K562 (cell line): ENCODE results near the gene ERN1. TPM values are rescaled to one million over a fixed set of nuclear protein-coding genes. Genes with fewer than 3 reads are reported as not detected.

ENCODE experiments used
- ARID1B ChIP-seq: fragments of 450-650 bp; IDR thresholded peaks from 2 replicates; pipeline ENCODE4 v1.6.1; 2016; ENCODE audit warnings: antibody characterized with exemption, mild to moderate bottlenecking, inconsistent platforms
- DMBX1 ChIP-seq: fragments of 250-450 bp; sonication (Bioruptor Pico); IDR thresholded peaks from 2 replicates; pipeline ENCODE4 v1.8.0; 2022; ENCODE audit warnings: inconsistent platforms, mild to moderate bottlenecking, moderate library complexity, borderline replicate concordance
- FOXA1 ChIP-seq: fragments of 450-650 bp; IDR thresholded peaks from 2 replicates; pipeline ENCODE4 v1.6.1; 2016; ENCODE audit warnings: mild to moderate bottlenecking, borderline replicate concordance
- GATA2 ChIP-seq: sonication (generic); formaldehyde crosslinking; IDR thresholded peaks from 2 replicates; pipeline ENCODE4 v1.4.0; 2020; ENCODE audit warnings: mild to moderate bottlenecking, missing genetic modification reagents
- HDAC1 ChIP-seq, 2 experiments: fragments of 450-650 bp; IDR thresholded peaks; 2 replicates each; pipeline ENCODE4 v1.6.1; 2016 to 2017; ENCODE audit warnings: inconsistent platforms in 1 of 2, mild to moderate bottlenecking in 1 of 2, moderate library complexity in 1 of 2
- PTBP1 ChIP-seq: fragments of 200-400 bp; formaldehyde crosslinking; IDR thresholded peaks from 2 replicates; pipeline ENCODE4 v1.6.1; 2017; ENCODE audit warnings: low read depth, low read length
- RCOR1 ChIP-seq, 2 experiments: IDR thresholded peaks; 2 replicates each; pipeline ENCODE4 v1.6.1; 2012; ENCODE audit warnings: low read depth in 2 of 2, low read length in 2 of 2, borderline replicate concordance in 1 of 2, improper control_type of control experiment in 1 of 2
- ZBTB7A ChIP-seq: IDR thresholded peaks from 2 replicates; pipeline ENCODE4 v1.6.1; 2011; ENCODE audit warnings: low read depth, mild to moderate bottlenecking, low read length, moderate library complexity, borderline replicate concordance; ENCODE audit not compliant: control insufficient read depth
- ZMIZ1 ChIP-seq, 2 experiments: fragments of 150-350 bp in 1 of 2; IDR thresholded peaks; 2 replicates each; pipeline ENCODE4 v1.6.1; 2012 to 2016; ENCODE audit warnings: low read depth in 2 of 2, low read length in 2 of 2, mild to moderate bottlenecking in 1 of 2, moderate library complexity in 1 of 2
- ZNF318 ChIP-seq, 2 experiments: fragments of 450-650 bp; IDR thresholded peaks; 2 replicates each; pipeline ENCODE4 v1.6.1; 2016; ENCODE audit warnings: mild to moderate bottlenecking in 2 of 2, borderline replicate concordance in 1 of 2, low read depth in 1 of 2, moderate library complexity in 1 of 2
- ZNF75A ChIP-seq: fragments of 450-650 bp; formaldehyde crosslinking; IDR thresholded peaks from 2 replicates; pipeline ENCODE4 v1.4.0; 2020; ENCODE audit warnings: mild to moderate bottlenecking
- polyA plus RNA-seq, 8 experiments: library from polyadenylated mRNA; depleted of rRNA in 4 of 8; stranded (reverse) in 5 of 8; unstranded in 3 of 8; fragments of >200 nt; fragmentation: Nextera tagmentation in 2 of 8; fragmentation: Illumina TruSeq in 1 of 8; extraction: Ambion mirVana in 2 of 8; extraction: Trizol in 1 of 8; gene quantifications; 2 replicates each; pipeline versions ENCODE4 v1.2.1 to v1.2.3, GENCODE V29; 2011 to 2014; ENCODE audit warnings: inconsistent platforms in 1 of 8, missing spikeins in 1 of 8
- total RNA-seq, 7 experiments: library from RNA; depleted of rRNA in 6 of 7; stranded (reverse); fragments of >200 nt in 6 of 7; fragmentation: Illumina TruSeq in 2 of 7; extraction: Trizol in 2 of 7; gene quantifications; 2 replicates each; pipeline versions ENCODE4 v1.2.1 to v1.2.3, GENCODE V29; 2011 to 2021; ENCODE audit warnings: low replicate concordance in 1 of 7
- TF ChIP-seq, protein P1 (sequence below): sonication (generic); formaldehyde crosslinking; IDR thresholded peaks from 2 replicates; pipeline ENCODE4 v1.8.1; 2022; ENCODE audit warnings: missing genetic modification reagents

The ERN1 gene
- total and polyA plus RNA-seq, 9 of the 15 experiments (the other 6 are each of a cell fraction or from before 2014, with no cell fraction given), result 2.1 to 22.5 (median 7.3) TPM

DNA sequence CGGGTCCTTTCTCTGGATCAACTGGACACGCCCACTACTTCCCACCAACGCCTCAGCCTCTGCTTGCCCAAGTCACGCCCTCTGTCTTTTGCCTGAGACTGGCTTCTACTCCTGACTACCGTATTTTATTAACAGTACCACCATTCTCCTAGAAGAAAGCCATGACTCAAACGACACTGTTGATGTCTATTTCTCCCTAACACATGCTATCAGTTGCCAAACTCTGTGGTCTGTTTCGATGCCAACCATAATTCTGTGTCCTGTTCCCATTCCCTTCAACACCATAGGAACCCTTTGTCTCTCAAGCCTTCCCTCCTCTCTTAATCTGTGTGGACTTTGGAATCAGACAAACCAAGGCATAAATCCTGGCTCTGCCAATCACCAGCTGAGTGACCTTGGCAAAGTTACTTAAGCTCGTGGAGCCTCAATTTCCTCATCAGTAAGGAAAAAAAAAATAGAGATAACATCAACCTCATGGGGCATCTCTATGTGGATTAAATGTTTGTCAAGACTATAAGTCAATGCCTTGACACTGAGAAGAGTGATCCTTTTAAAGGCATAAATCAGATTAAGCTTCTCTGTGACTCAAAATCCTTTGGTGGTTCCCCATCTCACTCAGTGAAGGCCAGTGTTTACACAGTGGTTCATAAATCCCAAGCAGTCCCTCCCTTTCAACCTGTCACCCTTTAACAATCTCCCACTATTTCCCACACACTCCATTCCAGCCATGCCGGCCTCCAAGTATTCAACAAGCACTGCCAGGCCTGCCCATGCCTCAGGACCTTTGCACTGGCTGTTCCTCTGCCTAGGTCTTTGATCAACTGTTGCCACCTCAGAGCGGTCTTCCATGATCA lies 45.6 kb downstream of the ERN1 start (continued):
- TF ChIP-seq ZMIZ1 (IDR thresholded peaks at IDR 0.05; ENCODE audit: low read depth in 2 of 2, low read length in 2 of 2), result no peak
- TF ChIP-seq ZBTB7A, result no peak
- TF ChIP-seq ARID1B, result peak; percentile 61
- 0 out of 2 replicates have a peak, but pooled peaks have one; percentile 64 for TF ChIP-seq PTBP1
- TF ChIP-seq GATA2 (CRISPR knock-in tag), result 0 out of 2 replicates have a peak, but pooled peaks have one; percentile 28
- peak in 1 of 2 experiments; percentile 42; a peak in 1 of 4 replicates for TF ChIP-seq ZNF318 (IDR thresholded peaks at IDR 0.05; ENCODE audit: borderline replicate concordance in 1 of 2, low read depth in 1 of 2)
- TF ChIP-seq, protein P1, sequence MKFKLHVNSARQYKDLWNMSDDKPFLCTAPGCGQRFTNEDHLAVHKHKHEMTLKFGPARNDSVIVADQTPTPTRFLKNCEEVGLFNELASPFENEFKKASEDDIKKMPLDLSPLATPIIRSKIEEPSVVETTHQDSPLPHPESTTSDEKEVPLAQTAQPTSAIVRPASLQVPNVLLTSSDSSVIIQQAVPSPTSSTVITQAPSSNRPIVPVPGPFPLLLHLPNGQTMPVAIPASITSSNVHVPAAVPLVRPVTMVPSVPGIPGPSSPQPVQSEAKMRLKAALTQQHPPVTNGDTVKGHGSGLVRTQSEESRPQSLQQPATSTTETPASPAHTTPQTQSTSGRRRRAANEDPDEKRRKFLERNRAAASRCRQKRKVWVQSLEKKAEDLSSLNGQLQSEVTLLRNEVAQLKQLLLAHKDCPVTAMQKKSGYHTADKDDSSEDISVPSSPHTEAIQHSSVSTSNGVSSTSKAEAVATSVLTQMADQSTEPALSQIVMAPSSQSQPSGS (CRISPR knock-in tag), result no peak
- TF ChIP-seq HDAC1 (IDR thresholded peaks at IDR 0.05), result peak in 1 of 2 experiments; percentile 70; a peak in 2 of 4 replicates
- TF ChIP-seq FOXA1, result peak; percentile 46; the same call in 1 of the 2 replicates
- peak; percentile 60; the same call in 1 of the 2 replicates for TF ChIP-seq DMBX1 (CRISPR knock-in tag)
- peak in 1 of 2 experiments; percentile 73; a peak in 3 of 4 replicates for TF ChIP-seq RCOR1 (IDR thresholded peaks at IDR 0.05; ENCODE audit: borderline replicate concordance in 1 of 2, low read depth in 2 of 2, low read length in 2 of 2)
- 0 out of 2 replicates have a peak, but pooled peaks have one; percentile 41 for TF ChIP-seq ZNF75A (CRISPR knock-in tag)
